NCI-H1417 (cell line): ENCODE results near the gene OPN1SW.
A peak's percentile ranks its signal among the peaks of the same experiment; 100 is the strongest.

ENCODE experiments used
- DNase-seq, 3 experiments: peaks; one replicate each; lab custom pipeline; 2025; lab: John Stamatoyannopoulos, UW

The OPN1SW gene

GRCh38 chr7:128793181-128793547 is 17.6 kb upstream of the OPN1SW start:
- no peak for DNase-seq

GRCh38 chr7:128792471-128793180 is 17.0 kb upstream of the OPN1SW start:
- DNase-seq, result peak in 1 of 3 experiments; percentile 20

- peak in 1 of 3 experiments; percentile 61 for DNase-seq
These were observed 16.4 kb upstream of the OPN1SW start for GRCh38 chr7:128791972-128792327.

- DNase-seq, result peak; percentile 65 to 84 (median 82)
These were observed 15.8 kb upstream of the OPN1SW start, which contains the start of gene CCDC136 for GRCh38 chr7:128791121-128791971. Gene CCDC136 (plus strand): TSS chr7:128791968. CDS start chr7:128792412, 444 bp downstream.

GRCh38 chr7:128790315-128791041 is 14.9 kb upstream of the OPN1SW start:
- DNase-seq, result no peak

- DNase-seq, result no peak
These were observed 13.1 kb upstream of the OPN1SW start for GRCh38 chr7:128788446-128789412.

- DNase-seq, result no peak
These were observed 10.1 kb upstream of the OPN1SW start for GRCh38 chr7:128785738-128786137.

GRCh38 chr7:128783143-128783861 is 7.7 kb upstream of the OPN1SW start:
- no peak for DNase-seq

GRCh38 chr7:128781851-128782250 is 6.3 kb upstream of the OPN1SW start:
- no peak for DNase-seq

- no peak for DNase-seq
These were observed 5.5 kb upstream of the OPN1SW start for GRCh38 chr7:128781126-128781525.

GRCh38 chr7:128778946-128779345 is 3.4 kb upstream of the OPN1SW start:
- no peak for DNase-seq

GRCh38 chr7:128777156-128778123 is 1.8 kb upstream of the OPN1SW start:
- no peak for DNase-seq

GRCh38 chr7:128774921-128775320 is 673 bp downstream of the OPN1SW start:
- DNase-seq, result no peak

- DNase-seq, result no peak
These were observed 1.4 kb downstream of the OPN1SW start for GRCh38 chr7:128774029-128774689.

GRCh38 chr7:128773604-128774003 is 2.0 kb downstream of the OPN1SW start:
- no peak for DNase-seq

- no peak for DNase-seq
These were observed 5.4 kb downstream of the OPN1SW start for GRCh38 chr7:128770233-128770632.

- no peak for DNase-seq
These were observed 8.0 kb downstream of the OPN1SW start for GRCh38 chr7:128767475-128768110.

GRCh38 chr7:128763541-128763940 is 12.1 kb downstream of the OPN1SW start:
- no peak for DNase-seq
